Pancreas (tissue), 10 donors: Measurements from ENCODE around the gene CFAP74. TPM values are rescaled to one million over a fixed set of nuclear protein-coding genes. Genes with fewer than 3 reads are reported as not detected.

Source experiments
- ATAC-seq, 4 donors: fragments of 200-7000 bp; cut with Tn5 transposase; one replicate each; pipeline versions ENCODE4 v1.8.0 to v1.9.1; 2020; ENCODE audit warnings: mild to moderate bottlenecking in 4 of 4, moderate library complexity in 4 of 4
- DNase-seq, 6 donors: peaks; one replicate each; pipeline ENCODE4 v3.0.0-alpha.2; 2020
- FAIRE-seq: peaks from 2 replicates; lab custom pipeline; 2012; peaks lifted over from hg19 to GRCh38; lab: Jason Lieb, UNC
- H3K27ac ChIP-seq, 4 donors: fragments of 200-600 bp; sonication (generic); 1 replicate in 3 of 4; 2 replicates in 1 of 4; pipeline versions ENCODE4 v1.5.0 to v1.8.0; 2020
- H3K27me3 ChIP-seq, 4 donors: fragments of 200-600 bp; one replicate each; pipeline ENCODE4 v1.8.0; 2021
- H3K36me3 ChIP-seq, 3 donors: fragments of 200-600 bp; sonication (generic) in 1 of 3; one replicate each; pipeline versions ENCODE4 v1.5.0 to v1.8.0; 2020 to 2021
- H3K4me1 ChIP-seq, 3 donors: fragments of 200-600 bp; one replicate each; pipeline ENCODE4 v1.8.0; 2021
- H3K4me3 ChIP-seq, 4 donors: fragments of 200-600 bp; sonication (generic) in 2 of 4; one replicate each; pipeline versions ENCODE4 v1.5.0 to v1.8.0; 2020 to 2021
- H3K9me3 ChIP-seq, 4 donors: fragments of 200-600 bp; one replicate each; pipeline ENCODE4 v1.8.0; 2021
- WGBS, 2 donors: extraction: QIAGEN DNeasy Blood & Tissue Kit; methylation state at CpG; one replicate each; pipeline ENCODE4 v1.1.7; 2013; 5-methylcytosine and 5-hydroxymethylcytosine counted together
- intact Hi-C, 3 donors: fragments of 100-400 bp; cut with DNase I; formaldehyde crosslinking; loops; one replicate each; pipeline versions ENCODE4 v1.11.1 to v1.14.2; 2022
- polyA plus RNA-seq, 2 donors: library from polyadenylated mRNA; stranded (reverse); fragments of 200-250 nt; gene quantifications; one replicate each; pipeline ENCODE4 v1.2.3, GENCODE V29; 2013
- total RNA-seq, 6 donors: library from RNA; stranded (reverse); fragmentation: NEBNext Ultra II Directional in 4 of 6; extraction: Animal tissue kit (Norgen Biotek cat#: 25700) in 4 of 6; gene quantifications; one replicate each; pipeline versions ENCODE4 v1.2.1 to v1.2.4, GENCODE V29; 2021 to 2023
- TF ChIP-seq, protein P1 (sequence below), 4 donors: fragments of 200-600 bp; sonication (generic) in 3 of 4; IDR thresholded peaks; one replicate each; pipeline versions ENCODE4 v1.5.0 to v1.8.0; 2021; ENCODE audit warnings: antibody characterized with exemption in 4 of 4
- donor health status: healthy with polysubstance abuse.
- donor health status: DM: no; HTN: no; CAD: no; lungs with moderate emphysema.
- donor health status: DM: no; HTN: no; CAD: no.
- donor health status: control.
- donor health status: control.
- donor health status: Bipolar disorder and iron deficiency.
- donor health status: DM: yes; HTN: yes; CAD: no.
- donor health status: DM: no; HTN: no; CAD: no.
- donor health status: DM: no; HTN: no; CAD: no.
- donor health status: DM: yes; HTN: yes; CAD: no.

CFAP74 gene, protein sequence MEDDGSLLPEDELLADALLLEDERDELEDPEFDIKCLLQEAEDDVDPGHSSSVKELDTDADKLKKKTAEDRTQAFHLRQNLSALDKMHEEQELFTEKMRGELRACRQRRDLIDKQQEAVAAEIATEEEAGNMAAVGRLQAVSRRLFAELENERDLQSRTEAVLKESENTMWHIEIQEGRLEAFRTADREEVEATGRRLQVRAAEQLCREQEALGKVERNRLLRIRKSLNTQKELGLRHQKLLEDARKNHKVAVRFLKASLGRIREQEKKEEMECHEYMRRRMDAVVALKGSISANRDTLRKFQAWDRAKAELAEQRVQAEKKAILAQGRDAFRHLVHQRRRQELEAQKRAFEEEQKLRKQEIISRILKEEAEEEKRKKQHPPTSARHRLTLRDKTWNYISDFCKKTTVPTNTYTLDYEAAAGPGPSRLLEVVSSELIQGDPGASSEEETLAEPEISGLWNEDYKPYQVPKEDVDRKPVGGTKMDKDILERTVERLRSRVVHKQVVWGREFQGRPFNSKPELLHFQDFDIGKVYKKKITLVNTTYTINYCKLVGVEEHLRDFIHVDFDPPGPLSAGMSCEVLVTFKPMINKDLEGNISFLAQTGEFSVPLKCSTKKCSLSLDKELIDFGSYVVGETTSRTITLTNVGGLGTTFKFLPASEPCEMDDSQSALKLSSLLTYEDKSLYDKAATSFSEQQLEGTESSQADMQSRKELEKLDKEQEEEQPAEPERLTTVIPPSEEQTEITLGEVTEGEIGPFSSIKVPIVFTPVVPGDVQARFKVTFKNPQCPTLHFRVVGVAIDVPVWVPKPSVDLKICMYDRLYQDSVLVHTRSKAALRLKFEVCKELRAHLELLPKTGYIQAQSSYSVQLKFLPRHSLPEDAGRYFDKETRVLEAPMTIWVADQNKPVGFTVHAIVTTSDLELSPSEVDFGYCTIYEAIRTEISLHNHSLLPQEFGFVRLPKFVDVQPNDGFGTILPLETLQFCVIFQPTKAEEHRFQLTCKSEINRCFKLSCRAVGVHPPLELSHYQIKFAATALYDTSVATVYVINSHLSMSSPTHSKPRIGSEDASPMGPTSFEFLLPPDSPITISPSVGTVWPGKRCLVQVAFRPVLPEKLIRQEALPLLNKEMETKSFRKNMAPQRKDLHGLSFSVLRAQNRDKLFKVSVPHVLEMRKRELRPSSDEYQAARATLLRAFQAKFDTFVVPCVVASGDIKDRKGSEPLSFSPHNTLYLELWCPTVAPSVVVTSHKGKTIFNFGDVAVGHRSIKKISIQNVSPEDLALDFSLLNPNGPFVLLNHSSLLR (N-terminal part only)
- total RNA-seq (not detected), polyA plus RNA-seq (under 1 TPM; 0.08 to 0.16 TPM)

DNA sequence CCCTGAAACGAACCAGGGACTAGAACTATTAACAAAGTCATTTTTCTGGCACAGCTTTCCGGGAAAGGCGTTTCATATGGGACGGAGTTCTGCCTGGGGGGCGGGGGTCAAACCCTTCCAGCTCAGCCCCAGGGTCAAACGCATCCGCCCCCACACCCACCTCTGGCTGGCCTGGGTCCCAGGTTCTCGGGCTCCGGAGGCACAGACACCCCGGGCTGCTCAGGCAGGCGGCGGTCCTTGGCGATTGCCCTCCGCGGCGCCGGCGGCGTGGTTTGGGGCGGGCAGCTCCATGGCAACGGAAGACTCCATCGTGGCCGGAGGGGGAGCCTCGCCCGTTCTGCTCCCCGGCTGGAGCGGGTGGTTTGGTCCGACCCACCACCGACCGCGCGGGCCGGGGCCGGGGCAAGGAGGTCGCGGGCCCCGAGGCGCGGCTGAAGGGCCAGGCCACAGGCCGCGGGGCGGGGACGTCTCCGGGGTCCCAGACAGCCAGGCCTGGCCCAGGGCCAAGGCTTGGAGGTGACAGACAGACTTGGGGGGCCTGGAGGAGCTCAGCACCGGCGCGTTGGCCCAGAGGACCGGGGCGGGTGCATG lies at the start of gene CFAP74:
TSS of gene CFAP74 (minus strand) at position 246 of the 591 bp plus-strand sequence. CDS start 12,830 bp downstream, outside the sequence.
- H3K4me3 ChIP-seq: no peak within 1 kb of the TSS
- H3K4me1 ChIP-seq: no peaks in the 10 kb centered on the region
- H3K27me3 ChIP-seq: peaks cover 0 to 12% (median 3%) of the 10 kb centered on the region in 4 donors
- 9 to 10% methylated on average over 42 to 49 of the region's 49 CpGs for WGBS, 2 donors
- H3K9me3 ChIP-seq: no peaks in the 10 kb centered on the region
- DNase-seq: peak in 1 of 6 donors; percentile 26
- TF ChIP-seq, protein P1, sequence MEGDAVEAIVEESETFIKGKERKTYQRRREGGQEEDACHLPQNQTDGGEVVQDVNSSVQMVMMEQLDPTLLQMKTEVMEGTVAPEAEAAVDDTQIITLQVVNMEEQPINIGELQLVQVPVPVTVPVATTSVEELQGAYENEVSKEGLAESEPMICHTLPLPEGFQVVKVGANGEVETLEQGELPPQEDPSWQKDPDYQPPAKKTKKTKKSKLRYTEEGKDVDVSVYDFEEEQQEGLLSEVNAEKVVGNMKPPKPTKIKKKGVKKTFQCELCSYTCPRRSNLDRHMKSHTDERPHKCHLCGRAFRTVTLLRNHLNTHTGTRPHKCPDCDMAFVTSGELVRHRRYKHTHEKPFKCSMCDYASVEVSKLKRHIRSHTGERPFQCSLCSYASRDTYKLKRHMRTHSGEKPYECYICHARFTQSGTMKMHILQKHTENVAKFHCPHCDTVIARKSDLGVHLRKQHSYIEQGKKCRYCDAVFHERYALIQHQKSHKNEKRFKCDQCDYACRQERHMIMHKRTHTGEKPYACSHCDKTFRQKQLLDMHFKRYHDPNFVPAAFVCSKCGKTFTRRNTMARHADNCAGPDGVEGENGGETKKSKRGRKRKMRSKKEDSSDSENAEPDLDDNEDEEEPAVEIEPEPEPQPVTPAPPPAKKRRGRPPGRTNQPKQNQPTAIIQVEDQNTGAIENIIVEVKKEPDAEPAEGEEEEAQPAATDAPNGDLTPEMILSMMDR (IDR thresholded peaks at IDR 0.05): no peak
- H3K36me3 ChIP-seq: no peaks in the 10 kb centered on the region
- no peak for FAIRE-seq
- peak in 2 of 4 donors; percentile 59 to 78 for ATAC-seq
- H3K27ac ChIP-seq: no peak within 1 kb of the TSS
- intact Hi-C loops: no loop called here

DNA sequence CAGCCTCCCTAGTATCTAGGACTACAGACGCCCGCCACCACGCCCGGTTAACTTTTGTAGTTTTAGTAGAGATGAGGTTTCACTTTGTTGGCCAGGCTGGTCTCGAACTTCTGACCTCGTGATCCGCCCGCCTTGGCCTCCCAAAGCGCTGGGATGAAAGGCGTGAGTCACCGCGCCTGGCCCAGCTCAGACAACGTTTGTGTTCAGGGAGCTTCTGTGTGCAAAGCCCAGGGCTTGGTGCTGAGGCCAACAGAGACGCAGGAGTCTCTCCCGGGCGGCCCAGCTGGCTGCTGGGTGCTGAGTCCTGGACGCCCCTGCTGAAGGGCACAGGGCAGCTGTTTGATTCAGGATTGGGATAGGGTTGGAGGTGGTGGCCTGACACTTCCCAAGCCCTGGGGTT lies 49.6 kb upstream of the CFAP74 start:
- H3K4me3 ChIP-seq: no peak overlapping the region
- no peaks in the 10 kb centered on the region for H3K27me3 ChIP-seq
- no peak for ATAC-seq
- H3K4me1 ChIP-seq: peaks cover 0 to 4% (median 0%) of the 10 kb centered on the region in 3 donors
- DNase-seq: peak in 1 of 6 donors; percentile 53
- H3K9me3 ChIP-seq: no peaks in the 10 kb centered on the region
- no peak overlapping the region for H3K27ac ChIP-seq
- TF ChIP-seq, protein P1 (IDR thresholded peaks at IDR 0.05): no peak
- 89 to 91% methylated on average over 17 of the region's 17 CpGs for WGBS, 2 donors
- FAIRE-seq: no peak
- no peaks in the 10 kb centered on the region for H3K36me3 ChIP-seq
- intact Hi-C loops: no loop called here

GRCh38 chr1:2052756-2053155 lies 49.2 kb upstream of the CFAP74 start:
- ATAC-seq (no peak), FAIRE-seq (no peak), DNase-seq (peak in 1 of 6 donors; percentile 55)
- intact Hi-C loops: no loop called here
- 88 to 95% methylated on average over 10 of the region's 10 CpGs for WGBS, 2 donors
- Histone ChIP-seq H3K9me3 (no peaks in the 10 kb centered on the region), H3K27ac (no peak overlapping the region), H3K4me1 (peaks cover 0 to 4% (median 0%) of the 10 kb centered on the region in 3 donors), H3K36me3 (no peaks in the 10 kb centered on the region), H3K27me3 (no peaks in the 10 kb centered on the region), H3K4me3 (no peak overlapping the region)
- TF ChIP-seq, protein P1 (IDR thresholded peaks at IDR 0.05): no peak

- DNase-seq (peak in 1 of 6 donors; percentile 60), FAIRE-seq (no peak), ATAC-seq (no peak)
- TF ChIP-seq, protein P1 (IDR thresholded peaks at IDR 0.05): no peak
- no peaks in the 10 kb centered on the region for H3K36me3 ChIP-seq
- no peaks in the 10 kb centered on the region for H3K9me3 ChIP-seq
- WGBS, 2 donors: 80 to 84% methylated on average over 16 of the region's 16 CpGs
- no peaks in the 10 kb centered on the region for H3K27me3 ChIP-seq
- intact Hi-C loops: no loop called here
- H3K4me3 ChIP-seq: peak overlapping the region in 1 of 4 donors; percentile 84
- H3K27ac ChIP-seq: no peak overlapping the region
- H3K4me1 ChIP-seq: peaks cover 0 to 4% (median 0%) of the 10 kb centered on the region in 3 donors
Observed at GRCh38 chr1:2052054-2052679, 48.6 kb upstream of the CFAP74 start.
